ENCODE measurements around the gene DOCK2. TPM values are rescaled to one million over a fixed set of nuclear protein-coding genes. Genes with fewer than 3 reads are reported as not detected.

Gene DOCK2
- polyA plus RNA-seq, 1 experiment: 2.0 TPM

- no peak for TF ChIP-seq CTCF (IDR thresholded peaks at IDR 0.05; ENCODE audit: insufficient read depth, low read depth, low read length)
- H3K36me3 ChIP-seq (ENCODE audit: control insufficient read depth, insufficient read depth, low read length): no peaks in the 10 kb centered on the region
- H3K27me3 ChIP-seq (ENCODE audit: control insufficient read depth, insufficient read depth, low read length): no peaks in the 10 kb centered on the region
- no peak for DNase-seq (ENCODE audit: low read depth)
- ChIA-PET POLR2A (no interaction called here), CTCF (interaction anchor here (1.5 kb wide), 1 partner anchor 34 kb away, joined by 3 read pairs; no protein-coding TSS in a partner anchor)
- H3K4me3 ChIP-seq (ENCODE audit: low read depth, low read length): no peak overlapping the region
Observed at GRCh38 chr5:169735913-169736312, 98.8 kb downstream of the DOCK2 start.

- ChIA-PET CTCF (interaction anchor here (1.8 kb wide), 1 partner anchor 12 kb away, joined by 5 read pairs; no protein-coding TSS in a partner anchor), POLR2A (no interaction called here)
- Histone ChIP-seq H3K4me3 (ENCODE audit: low read depth, low read length) (no peak overlapping the region), H3K27me3 (ENCODE audit: control insufficient read depth, insufficient read depth, low read length) (no peaks in the 10 kb centered on the region), H3K36me3 (ENCODE audit: control insufficient read depth, insufficient read depth, low read length) (no peaks in the 10 kb centered on the region)
- TF ChIP-seq CTCF (IDR thresholded peaks at IDR 0.05; ENCODE audit: insufficient read depth, low read depth, low read length): no peak
- no peak for DNase-seq (ENCODE audit: low read depth)
Observed at GRCh38 chr5:169736653-169737052, 99.6 kb downstream of the DOCK2 start.

- POLR2A ChIA-PET: no interaction called here
- CTCF ChIA-PET: interaction anchor here (1.8 kb wide), 1 partner anchor 240 kb away, joined by 7 read pairs; the partner anchor contains the start of gene INSYN2B
- Histone ChIP-seq H3K4me3 (ENCODE audit: low read depth, low read length) (no peak overlapping the region), H3K27me3 (ENCODE audit: control insufficient read depth, insufficient read depth, low read length) (no peaks in the 10 kb centered on the region), H3K36me3 (ENCODE audit: control insufficient read depth, insufficient read depth, low read length) (no peaks in the 10 kb centered on the region)
- no peak for DNase-seq (ENCODE audit: low read depth)
- TF ChIP-seq CTCF (IDR thresholded peaks at IDR 0.05; ENCODE audit: insufficient read depth, low read depth, low read length): no peak
Observed at GRCh38 chr5:169740435-169740834, 103.4 kb downstream of the DOCK2 start.

GRCh38 chr5:169742771-169743296, 105.8 kb downstream of the DOCK2 start:
- ChIA-PET CTCF (interaction anchor here (0.6 to 1.7 kb wide), 5 partner anchors 36 to 238 kb away, joined by 3 to 11 read pairs (median 3); partner anchors contain the start of gene INSYN2B), POLR2A (interaction anchor here (0.6 kb wide), 1 partner anchor 39 kb away, joined by 8 read pairs; no protein-coding TSS in a partner anchor)
- TF ChIP-seq CTCF (IDR thresholded peaks at IDR 0.05; ENCODE audit: insufficient read depth, low read depth, low read length): no peak

GRCh38 chr5:169744336-169744735, 107.3 kb downstream of the DOCK2 start:
- POLR2A ChIA-PET: interaction anchor here (0.7 kb wide), 2 partner anchors 117 to 202 kb away, joined by 7 to 8 read pairs; no protein-coding TSS in a partner anchor
- Histone ChIP-seq H3K36me3 (ENCODE audit: control insufficient read depth, insufficient read depth, low read length) (no peaks in the 10 kb centered on the region), H3K4me3 (ENCODE audit: low read depth, low read length) (no peak overlapping the region), H3K27me3 (ENCODE audit: control insufficient read depth, insufficient read depth, low read length) (no peaks in the 10 kb centered on the region)
- TF ChIP-seq CTCF (IDR thresholded peaks at IDR 0.05; ENCODE audit: insufficient read depth, low read depth, low read length): no peak
- CTCF ChIA-PET: interaction anchor here (0.9 kb wide), 1 partner anchor 151 kb away, joined by 3 read pairs; no protein-coding TSS in a partner anchor
- no peak for DNase-seq (ENCODE audit: low read depth)

More at GRCh38 chr5:169742771-169743296, 105.8 kb downstream of the DOCK2 start:
- H3K36me3 ChIP-seq (ENCODE audit: control insufficient read depth, insufficient read depth, low read length): no peaks in the 10 kb centered on the region
- H3K4me3 ChIP-seq (ENCODE audit: low read depth, low read length): no peak overlapping the region
- no peaks in the 10 kb centered on the region for H3K27me3 ChIP-seq (ENCODE audit: control insufficient read depth, insufficient read depth, low read length)
- DNase-seq (ENCODE audit: low read depth): peak; percentile 79
